Superior temporal gyrus (tissue), 1 donor: ENCODE results near the gene TPX2.

Source experiments
- DNase-seq: peaks from one replicate; pipeline ENCODE4 v3.0.0-alpha.2; 2016; ENCODE audit errors: extremely low spot score

TPX2 gene

DNA sequence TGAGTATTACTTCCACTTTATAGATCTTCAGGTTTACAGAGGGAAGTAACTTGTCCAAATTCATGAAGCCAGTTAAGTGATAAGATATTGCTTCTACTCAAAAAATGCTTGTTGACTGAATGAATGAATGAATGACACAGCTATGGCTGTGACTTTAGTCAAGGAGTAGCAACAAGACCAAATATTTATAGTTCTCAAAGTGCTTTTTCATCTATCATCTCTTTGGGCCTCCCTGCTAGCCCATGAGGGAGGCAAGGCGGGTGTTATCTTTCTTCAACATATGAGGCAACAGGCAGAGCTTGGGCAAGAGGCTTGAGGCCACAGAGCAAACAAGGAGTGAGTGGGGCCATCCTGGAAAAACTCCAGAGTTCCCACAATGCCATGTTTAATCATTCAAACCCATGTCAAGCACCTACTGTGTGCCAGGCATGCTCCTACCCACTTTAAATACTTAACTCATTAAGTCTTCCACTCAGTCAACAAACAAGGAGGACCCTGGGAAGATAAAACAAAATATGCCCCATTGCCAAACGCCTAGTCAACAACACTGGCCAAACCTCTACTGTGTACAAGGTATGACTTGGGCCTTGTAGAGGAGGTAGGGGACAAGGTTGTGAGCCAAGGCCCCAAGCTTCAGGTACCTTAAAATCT lies 32.4 kb upstream of the TPX2 start:
- DNase-seq = no peak

DNA sequence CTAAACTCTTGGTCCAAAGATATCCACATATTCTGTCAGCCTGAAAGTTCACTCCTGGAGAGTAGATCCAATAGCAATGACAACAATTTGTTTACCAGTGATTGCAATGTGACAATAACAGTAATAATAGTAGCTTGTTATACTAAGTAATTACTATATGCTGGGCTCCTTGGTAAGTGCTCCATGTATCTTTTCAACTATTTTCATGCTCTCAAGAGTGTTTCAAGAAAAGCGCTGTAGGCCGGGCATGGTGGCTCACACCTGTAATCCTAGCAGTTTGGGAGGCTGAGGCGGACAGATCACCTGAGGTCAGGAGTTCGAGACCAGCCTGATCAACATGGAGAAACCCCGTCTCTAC lies 31.9 kb upstream of the TPX2 start:
- DNase-seq = no peak

DNA sequence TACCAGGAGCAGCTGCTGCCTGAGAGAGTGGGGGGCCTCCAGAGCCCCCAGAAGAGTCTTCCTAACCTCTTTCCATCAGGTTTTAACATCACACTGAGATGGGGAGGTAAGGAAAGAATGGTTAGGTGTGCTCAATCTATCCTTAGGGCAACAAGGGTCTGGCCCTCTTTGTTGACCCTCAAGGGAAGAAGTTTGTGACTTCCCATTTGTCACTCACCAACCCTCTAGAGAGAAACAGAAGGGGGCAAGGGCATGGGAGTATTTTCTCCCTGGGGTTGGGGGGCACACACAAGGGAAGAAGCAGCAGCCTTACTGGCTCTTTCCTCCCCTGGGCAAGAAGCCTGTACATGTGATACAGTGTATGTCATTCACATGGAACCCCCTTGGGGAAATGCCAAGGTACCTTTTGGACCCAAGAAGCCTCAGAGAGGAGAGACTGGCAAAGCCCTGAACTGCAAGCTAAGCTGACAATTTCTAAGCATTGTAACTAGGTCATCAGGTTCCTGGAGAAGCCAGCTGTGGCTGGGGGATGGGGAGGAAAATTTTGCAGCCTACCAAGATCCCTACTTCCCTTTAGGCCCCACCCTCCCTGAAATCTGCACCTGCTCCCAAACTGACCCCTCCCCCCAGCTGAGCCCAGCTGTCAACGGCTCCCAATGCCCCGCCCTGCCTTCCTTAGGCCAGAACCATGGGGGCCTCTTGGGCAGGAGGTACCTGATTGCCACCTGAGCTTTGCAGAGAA lies 30.9 kb upstream of the TPX2 start:
- DNase-seq = peak; percentile 46

DNA sequence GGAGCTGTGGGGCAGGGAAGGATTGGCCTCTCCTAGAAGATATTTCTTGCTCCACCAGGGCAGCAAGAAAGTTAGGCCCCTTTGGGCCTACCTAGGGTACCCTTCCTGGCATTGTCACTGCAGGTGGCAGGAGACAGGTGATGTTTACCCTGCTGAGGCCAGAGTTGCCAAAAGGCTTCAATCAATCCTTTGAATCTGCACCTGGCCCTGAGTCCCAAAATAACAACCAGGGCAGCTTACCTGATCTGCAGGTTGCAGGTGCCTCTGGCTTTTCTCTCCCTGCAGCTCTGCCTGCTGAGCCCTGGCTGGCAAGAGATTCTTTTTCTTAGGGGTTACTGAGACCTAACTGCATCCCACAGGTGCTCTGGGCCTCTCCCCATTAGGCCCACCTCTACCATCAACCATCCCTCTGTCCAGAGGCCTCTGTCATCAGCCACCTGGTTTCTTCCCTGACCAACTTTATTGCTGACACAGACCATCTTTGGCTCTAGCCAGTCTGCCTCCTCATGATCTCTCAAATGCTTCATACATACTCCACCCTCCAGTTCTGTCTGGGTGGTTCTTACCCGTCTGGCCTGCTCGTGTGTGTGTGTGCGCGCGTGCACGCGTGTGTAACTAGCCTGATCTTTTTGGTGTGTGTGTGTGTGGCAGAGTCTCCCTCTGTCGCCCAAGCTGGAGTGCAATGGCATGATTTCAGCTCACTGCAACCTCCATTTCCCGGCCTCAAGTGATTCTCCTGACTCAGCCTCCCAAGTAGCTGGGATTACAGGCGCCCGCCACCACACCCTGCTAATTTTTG lies 30.2 kb upstream of the TPX2 start:
- no peak for DNase-seq

DNA sequence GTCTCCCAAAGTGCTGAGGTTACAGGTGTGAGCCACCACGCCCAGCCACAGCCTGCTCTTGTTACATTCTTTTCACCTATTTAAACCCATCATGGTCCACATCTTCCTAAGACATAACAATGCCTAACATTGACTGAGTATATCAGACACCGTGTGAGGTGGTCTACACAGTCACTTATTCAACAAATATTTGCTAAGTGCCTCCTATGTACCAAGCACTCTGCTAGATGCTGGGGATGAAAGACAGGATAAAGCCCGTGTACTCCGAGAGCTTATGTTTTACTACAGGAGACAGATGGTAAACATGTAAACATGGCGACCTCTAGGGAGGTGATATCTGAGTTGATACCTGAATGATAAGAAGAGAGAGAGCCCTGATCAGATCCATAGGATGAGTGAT lies 29.2 kb upstream of the TPX2 start:
- DNase-seq = no peak

DNA sequence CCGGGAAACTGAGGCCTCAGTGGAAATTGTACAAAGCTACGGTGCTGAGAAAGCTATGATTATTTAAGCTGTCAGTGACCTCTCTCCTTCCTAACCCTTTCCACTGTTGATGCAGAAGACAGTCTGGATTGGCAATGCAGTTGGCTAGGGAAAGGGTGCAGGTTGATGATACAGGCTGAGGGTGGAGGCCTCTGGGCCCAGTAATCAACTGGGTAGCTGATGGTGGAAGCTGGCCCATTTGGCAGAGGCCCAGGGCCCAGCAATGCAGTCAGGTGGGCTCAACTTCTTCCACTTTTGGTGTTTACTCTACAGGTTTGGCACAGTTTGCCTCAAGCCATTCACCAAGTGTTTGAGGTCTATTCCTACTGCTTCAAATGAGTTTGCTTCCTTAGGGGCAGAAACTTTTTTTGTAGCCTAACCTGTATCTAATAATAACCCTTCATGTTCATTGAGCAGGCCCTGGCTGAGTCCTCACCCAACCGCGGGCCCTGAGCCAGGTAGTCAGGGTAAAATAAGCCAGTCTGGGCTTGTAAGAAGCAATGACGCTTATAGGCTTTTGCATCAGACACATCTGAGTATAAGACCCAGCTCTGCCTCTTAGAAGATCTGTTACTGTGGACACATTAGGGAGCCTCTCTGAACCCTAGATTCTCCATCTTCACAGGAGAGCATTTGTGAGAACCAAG lies 28.5 kb upstream of the TPX2 start:
- DNase-seq = peak; percentile 42

DNA sequence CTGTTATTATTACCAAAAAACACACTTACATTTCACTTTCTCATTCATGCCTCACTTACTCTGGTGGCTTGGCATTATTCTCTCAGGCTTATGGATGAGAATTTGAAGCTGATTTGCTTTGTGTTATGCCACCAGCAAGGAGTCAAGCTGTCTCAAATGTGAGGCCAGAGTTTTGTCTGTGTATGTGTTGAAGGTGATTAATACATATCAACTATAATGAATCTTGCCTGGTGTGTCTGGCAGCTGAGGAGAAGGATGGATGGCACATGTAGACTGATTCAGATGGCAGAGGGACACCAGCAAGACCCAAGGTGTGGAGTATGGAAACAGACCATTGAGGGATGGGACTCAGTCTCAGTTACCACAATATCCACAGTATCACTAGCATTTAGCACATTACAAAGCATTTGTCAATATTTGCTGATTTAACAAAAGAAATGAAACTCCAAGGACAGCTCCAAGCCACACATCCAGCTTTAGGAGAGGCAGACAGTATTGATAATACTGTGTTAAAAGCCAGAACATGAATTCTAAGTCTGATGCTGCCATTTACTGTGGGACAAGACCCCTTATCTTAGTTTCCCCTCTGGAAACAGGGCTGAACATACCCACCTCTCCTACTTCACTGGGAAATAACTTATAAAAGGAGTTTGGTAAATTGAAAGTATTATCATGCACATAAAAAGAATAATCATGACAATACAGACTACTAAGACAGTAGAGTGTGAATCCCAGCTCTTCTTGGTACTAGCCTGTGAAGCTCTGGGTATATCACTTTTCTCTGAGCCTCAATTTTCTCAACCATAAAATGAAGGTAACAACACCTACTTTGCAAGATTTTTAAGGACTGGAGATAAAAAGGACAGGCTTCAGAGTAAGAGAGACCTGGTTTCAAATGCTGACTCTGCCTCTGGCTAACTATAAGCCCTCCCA lies 27.6 kb upstream of the TPX2 start:
- DNase-seq = peak; percentile 62

DNA sequence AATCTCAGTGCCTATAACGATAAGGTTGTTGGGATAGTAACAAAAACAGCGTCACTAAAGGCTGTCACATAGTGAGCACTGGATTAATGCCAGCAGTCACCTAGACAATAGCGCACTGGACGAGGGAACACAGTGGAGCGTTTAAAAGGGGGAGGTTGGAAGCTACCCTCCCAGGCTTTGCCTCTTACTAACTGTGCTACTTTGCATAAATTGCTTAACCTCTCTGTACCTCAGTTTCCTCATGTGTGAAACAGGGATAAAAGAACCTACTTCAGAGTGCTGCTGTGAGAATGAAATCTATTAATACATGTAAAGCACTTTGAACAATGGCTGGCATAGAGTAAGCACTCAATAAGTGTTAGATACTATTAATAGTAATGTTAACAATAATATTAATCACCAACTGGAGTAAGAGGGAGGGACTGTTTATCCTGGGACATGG lies 27.0 kb upstream of the TPX2 start:
- DNase-seq = peak; percentile 83

DNA sequence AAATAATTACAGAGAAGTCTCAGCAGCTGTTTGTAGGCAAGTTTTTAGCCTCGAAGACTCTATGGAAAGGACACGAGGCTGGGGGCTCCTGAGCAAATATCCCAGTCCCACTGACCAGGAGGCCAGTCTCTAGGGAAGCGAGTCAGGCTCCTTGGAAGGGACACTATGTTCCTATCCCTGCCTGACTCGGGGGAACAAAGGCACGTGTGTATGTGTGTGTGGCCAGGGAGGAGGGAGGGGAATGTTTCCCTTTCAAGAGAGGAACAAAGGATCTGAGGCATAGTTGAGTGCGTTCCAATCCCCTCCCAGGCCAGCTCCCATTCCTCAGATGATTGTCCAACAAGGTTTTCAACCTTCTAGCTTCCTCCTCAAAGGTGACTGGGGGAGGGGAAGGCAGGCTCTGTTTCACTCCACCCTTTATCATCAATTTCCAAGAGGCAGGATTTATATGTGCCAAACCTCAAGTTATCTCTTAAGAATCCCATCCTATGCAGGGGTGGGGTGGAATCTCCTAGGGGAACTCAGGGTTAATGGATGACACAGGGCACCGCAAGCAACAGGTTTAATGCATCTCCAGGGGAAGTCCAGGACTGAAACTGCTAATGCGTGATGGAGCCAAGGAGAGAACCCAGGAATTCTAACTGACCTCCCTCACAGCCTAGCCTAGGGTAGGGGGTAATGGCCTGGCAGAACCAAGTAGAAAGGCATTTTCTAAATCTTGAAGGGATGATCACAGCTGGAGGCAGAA lies 26.4 kb upstream of the TPX2 start:
- DNase-seq = peak; percentile 96

DNA sequence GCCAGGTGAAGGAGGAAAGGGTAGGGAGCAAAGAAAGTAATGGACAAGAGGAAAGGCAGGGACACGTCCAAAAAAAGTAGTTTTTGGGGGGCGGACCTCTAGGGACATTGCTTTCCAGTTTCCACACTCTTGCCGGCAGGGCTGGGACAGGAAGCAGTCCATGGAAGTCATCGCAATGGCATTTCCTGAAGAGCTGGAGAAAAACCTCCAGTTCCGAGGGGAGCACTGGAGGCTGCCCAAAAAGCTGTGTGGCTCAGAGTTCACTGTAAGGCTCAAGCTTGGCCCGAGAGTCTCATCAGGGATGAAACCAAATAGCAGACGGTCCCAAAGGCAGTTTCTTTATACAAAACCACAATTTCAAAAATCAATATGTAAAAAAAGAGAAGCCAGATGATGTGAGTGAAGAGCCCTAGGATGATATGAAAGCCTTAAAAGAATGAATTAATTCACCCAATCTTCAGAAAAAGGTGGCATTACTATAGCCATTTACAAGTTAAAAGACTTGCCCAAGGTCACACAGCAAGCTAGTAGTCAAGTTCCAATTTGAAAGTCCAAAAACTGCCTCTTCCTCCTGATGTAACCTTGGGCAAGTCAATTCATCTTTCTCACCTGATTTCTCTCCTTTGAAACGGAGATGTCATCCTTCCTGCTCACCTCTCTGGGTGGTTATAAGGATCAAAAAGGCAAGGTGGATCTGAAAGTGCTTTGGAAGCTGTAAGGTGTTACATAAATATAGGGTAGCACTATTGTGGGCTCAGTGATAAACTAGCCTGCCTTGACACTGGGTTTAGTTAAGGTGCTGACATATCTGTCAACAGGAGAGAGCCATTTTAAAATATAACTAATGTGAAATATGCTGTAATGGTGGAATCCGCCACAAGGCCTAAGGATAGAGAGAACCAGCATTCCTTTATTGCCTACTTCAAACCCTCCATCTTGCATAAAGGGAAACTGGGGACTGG lies 25.5 kb upstream of the TPX2 start:
- DNase-seq = peak; percentile 35

DNA sequence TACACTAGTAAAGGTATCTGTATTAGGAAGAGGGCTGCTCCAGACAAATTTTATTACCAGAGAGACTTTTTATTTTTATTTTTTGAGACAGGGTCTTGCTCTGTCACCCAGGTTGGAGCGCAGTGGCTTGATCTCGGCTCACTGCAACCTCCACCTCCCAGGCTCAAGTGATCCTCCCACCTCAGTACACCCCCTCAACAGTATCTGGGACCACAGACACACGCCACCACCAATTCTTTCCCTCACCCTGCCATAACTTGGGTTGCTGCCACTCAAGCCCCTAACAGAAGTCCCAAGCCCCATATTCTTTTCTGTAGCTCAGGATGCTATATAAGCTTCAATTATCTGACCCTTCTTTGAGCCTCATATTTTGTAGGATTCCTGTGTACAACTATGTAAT lies 23.3 kb upstream of the TPX2 start:
- DNase-seq = no peak

DNA sequence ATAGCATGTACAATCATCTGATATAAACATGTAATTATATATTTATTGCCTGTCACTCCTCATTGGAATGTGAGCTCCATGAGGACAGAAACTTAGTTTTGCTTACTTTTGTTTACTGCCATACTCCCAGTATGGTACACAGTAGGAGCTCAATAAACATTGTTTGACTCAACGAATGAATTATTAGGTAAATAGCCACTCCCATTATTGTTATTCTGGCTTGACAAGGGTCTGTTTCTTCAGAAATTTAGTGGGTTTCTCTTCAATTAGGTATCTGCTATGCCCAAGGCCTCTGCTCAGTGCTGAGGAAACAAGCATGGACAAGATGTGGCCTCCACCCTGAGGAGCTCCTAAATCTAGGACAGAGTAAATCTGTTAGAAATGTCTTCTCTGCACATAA lies 22.7 kb upstream of the TPX2 start:
- peak; percentile 27 for DNase-seq

DNA sequence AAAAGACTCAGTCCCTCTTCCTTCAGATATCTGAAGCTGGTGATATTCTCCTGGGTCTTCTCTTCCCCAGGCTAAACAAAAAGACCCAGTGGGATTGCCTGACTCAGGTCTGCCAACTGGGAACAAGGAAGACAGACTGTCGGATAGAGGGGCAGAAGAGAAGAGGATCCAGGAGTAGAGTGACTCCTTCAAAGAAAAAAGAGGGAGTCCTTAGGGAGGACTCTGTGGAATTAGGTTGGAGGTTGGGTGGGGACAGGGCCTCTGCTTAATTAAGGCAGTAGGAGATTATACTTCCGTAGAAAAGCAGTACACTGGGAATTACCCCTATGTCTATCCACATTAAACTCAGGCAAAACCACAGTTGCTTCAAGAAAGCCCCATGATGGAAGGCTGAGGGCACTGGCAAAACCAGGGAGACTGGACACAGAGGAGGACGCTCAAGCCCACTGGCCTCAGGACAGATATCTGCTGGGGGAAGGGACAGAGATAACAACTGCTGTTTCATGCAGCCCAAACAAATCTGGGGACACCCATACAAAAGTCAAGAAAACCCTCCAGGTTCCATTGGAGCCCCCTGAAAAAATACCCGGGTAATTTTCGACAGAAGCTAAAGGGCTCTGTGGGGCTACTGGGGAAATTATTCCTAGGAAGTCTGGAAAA lies 22.1 kb upstream of the TPX2 start:
- peak; percentile 35 for DNase-seq

DNA sequence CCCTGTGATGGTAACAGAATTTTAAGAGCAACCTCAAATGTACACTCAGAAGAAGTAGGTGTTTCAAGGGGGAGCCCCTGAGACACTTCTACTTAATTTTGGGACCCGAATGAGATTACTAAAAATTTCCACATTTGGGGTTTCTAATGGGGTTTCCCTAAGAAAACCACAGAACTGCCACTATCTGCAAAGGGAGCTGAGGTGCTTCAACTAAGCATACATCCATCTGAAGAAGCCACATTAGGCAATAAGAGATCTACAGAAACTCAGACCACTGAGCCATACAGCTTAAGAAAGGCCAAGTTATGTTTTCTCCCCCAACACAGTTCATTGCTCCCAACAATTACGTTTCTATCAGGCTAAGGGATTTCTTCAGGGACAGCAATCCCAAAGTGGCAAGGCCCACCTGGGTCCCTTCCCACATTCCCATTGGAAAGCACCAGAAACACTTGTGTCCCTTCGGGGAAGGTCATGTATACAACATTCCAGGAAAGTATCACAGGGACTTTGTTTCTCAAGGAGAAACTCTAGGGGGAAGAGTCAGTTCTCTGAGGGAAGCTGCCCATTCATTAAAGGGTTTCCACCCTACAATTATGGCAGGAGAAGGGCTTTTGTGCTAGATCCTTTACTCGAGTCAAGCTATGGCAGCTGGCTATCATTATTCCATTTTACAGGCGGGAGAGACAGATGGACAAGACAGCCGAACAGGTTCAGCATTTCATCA lies 21.4 kb upstream of the TPX2 start:
- peak; percentile 31 for DNase-seq

DNA sequence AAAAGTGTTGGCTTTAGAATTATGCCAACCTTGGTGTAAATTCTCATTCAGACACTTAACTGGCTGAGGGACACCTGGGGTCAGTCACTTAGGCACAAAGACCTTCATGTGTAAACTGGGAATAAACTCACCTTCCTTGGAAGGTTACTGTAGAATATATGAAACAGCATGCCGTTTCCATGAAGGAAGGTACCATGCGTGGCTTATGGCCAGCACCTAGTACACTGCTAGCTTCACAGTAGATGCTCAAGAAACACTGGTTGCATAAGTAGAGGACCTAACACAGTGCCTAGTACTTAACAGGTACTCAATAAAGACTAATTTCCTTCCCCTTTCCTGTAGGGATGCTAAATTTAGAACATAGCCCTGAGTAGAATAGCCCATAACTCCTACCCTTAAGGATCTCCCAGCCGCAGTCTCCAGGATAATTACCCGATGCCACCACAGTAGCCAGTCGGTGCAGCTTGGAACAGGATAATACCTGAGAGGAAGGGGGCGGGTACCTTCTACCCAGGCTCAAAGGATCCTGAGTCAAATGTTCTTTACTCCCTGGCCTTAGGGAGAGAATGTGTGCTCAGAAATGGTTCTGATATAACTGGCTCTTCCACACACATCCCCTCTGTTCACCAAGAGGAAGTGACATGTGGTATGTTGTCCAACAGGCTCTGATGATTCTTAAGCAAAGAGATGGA lies 20.0 kb upstream of the TPX2 start:
- DNase-seq = peak; percentile 64

DNA sequence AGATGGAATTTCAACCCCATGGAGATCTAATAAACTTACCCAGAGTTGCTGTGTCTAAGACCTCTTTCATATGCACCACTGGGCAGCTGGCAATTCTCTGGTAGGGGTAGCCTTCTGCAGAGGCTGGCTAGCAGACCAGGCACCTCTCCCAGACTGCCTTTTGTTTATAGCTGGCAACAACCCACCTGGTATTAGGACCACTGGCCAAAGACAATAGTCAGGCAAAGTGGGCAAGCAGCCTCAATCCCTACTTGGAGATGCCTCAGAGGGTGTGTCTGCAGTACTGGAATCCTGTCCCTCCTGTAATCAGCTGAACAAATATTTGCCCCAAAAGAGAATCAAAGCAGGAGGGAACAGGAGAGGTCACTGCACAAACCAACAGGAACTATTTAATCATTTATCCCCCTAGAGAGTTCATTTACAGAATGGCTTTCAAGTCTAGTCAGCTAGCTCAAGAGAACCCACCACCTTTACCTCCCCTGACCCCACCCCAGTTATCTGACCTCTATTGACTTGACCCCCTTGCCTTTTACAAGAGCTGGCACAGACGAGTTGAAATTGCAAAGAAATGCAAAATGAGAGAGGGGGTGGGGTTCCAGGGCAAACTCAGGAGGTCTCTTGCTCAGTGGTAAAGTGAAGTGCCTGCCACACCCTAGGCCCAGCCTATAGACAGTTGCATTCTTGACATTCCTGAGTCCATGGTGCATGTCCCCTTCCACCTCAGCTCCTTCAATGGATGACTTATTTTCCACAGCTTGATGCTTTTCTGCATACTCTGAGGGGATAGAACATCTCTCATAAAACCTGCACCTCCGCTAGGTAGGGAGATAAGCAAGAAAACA lies 19.2 kb upstream of the TPX2 start:
- no peak for DNase-seq
